Central memory CD4-positive, alpha-beta T cell (primary cell): ENCODE measurements around the gene CPNE2.
"Not testable (repeated sequence)": the region's sequence is repeated elsewhere in the genome, so short reads cannot be mapped to it uniquely, and the experiment has no call there.

Experiments
- DNase-seq: peaks from one replicate; pipeline ENCODE4 v3.0.0; 2022

CPNE2 gene

DNA sequence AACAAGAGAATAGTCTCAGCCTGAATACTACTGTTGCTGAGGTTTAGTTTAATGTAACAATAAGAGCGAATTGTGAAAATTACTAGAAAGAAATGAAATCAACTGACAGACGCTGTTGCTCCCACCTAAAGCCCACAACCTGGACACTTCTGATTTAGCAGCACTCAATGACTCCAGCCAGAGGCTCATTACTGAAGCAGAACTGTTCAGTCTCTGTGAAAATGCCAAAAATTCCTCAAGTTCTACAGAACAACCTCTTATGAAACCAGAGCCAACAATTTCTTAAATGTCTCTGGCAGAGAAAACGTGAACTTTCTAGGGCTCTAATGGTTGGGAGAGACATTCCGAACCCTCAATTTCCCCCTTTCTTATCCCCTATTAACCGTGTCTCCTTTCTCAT lies 83.5 kb downstream of the CPNE2 start:
- no peak for DNase-seq

DNA sequence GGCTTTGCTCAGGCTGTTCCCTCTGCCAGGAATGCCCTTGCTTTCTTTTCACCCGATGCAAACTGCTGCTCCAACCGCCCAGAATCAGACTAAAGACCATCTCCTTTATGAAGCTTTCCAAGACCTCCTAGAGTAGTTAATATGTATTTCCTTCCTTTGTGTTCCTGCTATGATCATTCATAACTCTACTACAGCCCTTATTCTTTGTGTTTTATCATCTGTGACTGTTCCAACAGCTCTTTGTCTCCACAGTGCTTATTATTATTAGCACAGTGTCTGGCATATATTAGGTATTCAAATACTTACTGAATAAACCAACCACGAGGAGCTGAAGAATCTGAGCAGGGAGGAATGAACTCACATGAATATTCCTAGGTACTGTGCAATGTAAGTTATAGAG lies 85.8 kb downstream of the CPNE2 start:
- DNase-seq, result no peak

DNA sequence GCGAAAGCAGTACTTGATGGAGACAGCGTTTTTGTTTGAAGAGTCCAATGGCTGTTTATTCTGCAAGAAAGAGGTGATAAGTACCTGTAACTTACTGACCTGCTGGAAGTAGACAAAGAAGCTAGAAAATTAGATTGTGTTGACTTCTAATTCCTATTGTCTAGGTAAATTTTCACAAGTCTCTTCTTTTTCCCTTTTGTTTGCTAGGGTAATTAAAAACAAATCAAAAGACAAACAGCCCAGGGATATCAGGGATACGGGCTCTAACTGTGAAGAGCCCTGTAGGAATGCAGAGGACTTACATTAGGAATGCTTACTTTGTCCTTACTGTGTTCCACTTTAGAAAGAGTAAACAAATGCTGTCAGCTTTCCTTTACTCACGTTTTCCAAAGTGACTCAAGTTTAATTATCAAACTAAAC lies 86.4 kb downstream of the CPNE2 start:
- DNase-seq, result no peak

DNA sequence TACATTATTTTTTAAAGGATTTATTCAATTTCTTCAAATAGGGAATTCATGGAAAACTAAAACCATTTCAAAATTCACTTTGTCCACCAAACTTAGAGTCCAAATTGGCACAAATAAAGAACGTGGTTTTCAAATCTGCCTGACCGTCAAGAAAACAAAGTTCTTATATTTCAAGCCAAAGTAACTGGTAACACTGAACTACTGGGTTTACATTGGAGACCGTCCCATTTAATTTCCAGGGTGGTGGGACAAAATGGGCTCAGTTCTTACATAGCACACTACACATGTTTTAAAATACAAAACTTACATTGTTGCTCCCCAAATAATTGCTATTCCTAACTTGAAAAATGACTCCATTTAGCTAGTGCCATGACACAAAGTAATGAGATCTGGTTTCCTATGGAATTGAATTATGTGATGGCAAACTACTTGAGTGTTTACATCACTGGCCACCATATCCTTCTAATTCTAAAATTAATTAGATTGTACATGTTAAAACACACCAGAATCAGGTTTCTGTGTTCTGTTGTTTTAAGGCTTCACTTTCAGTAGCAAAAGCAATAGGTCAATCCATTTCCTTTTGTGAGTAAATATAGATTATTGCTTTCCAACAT lies 86.9 kb downstream of the CPNE2 start:
- DNase-seq, result no peak

DNA sequence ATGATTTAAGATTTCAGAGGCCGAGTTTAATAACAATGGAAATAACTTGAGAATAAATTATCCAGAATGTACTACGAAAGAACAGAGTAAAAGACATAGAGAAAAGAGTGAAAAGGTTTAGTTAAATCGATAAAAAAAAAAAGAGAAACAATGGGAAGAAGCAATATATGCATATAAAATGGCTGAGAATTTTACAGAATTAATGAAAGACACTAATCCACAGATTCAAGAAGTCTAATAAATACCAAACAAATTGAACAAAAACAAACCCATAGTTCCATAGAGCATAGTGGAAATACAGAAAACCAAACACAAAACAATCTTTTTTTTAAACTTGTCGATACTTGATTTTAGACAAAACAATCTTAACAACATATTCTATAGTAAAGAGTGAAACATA lies 91.7 kb downstream of the CPNE2 start:
- DNase-seq, result no peak

DNA sequence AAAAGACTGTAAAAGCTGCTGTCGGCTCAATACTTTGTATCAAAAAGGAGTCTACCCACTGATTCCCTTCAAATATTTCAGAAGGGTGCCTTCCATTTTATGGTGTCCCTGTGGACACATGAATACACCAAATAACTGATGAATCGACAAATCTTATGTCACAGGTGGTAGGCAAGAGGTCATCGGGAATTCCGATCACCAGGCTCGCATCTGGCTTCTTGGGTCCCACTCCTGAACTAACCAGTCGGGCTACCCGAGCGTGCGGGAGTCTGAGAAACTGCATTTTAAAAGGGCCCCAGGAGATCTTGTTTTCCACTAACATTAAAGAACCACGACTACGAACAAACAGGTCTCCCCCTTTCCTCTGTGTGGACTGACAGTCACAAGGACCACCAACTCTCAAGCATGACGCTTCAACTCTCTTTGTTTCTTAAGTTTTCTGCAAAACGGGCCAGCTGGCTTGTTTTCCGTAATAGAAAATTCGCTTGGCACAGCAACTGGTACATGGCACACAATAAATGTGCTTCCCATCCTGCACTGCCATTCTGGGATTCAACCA lies 92.6 kb downstream of the CPNE2 start:
- no peak for DNase-seq

DNA sequence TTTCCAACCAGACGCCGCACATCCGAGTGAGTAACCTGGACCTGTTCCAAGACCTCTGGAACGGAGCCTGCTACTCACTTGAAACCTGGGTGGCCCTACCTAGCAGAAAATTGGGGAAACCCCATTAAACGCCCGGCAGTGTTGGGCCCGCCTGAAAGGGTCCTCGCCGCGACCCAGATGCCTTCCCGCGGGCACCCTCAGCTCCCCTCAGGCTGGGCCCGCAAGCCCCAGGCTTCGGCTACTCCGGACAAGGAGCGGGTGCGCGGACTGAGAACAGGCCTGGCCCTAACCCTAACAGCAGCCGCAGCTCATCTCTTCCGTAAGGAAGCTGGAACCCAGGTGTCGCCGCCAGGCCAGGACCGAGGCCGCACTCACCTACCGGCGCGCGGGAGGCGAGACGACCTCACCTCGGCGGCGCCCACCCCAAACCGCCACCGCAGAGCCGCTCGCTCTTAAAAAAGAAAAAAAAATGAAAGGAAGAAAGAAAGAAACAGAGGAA lies 93.1 kb downstream of the CPNE2 start:
- DNase-seq, result peak; percentile 30

DNA sequence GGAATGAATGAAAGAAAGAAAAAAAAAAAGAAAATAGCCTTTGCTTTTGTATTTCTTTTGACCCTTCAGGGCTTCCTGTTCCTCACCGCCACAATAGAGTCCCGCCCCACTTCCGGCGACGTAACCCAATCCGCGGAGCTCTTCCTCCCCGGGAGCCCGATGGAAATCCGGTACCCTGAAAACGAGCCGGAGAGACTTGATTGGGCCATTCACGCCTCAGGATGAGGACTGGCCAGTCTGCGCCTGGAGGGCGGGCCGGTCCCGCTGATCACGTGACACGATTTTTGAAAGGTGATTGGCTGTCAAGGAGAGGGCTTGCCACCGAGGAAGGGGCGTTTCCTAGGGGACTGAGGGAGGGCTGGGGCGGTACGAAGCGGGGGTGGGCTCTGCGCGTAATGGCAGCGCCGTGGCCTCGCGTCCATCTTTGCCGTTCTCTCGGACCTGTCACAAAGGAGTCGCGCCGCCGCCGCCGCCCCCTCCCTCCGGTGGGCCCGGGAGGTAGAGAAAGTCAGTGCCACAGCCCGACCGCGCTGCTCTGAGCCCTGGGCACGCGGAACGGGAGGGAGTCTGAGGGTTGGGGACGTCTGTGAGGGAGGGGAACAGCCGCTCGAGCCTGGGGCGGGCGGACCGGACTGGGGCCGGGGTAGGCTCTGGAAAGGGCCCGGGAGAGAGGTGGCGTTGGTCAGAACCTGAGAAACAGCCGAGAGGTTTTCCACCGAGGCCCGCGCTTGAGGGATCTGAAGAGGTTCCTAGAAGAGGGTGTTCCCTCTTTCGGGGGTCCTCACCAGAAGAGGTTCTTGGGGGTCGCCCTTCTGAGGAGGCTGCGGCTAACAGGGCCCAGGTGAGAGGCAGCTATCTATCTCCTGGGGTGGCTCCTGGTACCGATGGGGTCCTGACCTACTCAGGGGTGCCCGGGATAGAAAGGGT lies 93.8 kb downstream of the CPNE2 start, which contains the start of the genes PSME3IP1 and RSPRY1:
PSME3IP1 (minus strand) TSS at position 95 of the 927 bp plus-strand sequence. CDS start 12,185 bp downstream, outside the sequence.
RSPRY1 (plus strand) TSS at position 385 of the 927 bp plus-strand sequence. CDS start 18,330 bp downstream, outside the sequence.
- peak; percentile 100 for DNase-seq

DNA sequence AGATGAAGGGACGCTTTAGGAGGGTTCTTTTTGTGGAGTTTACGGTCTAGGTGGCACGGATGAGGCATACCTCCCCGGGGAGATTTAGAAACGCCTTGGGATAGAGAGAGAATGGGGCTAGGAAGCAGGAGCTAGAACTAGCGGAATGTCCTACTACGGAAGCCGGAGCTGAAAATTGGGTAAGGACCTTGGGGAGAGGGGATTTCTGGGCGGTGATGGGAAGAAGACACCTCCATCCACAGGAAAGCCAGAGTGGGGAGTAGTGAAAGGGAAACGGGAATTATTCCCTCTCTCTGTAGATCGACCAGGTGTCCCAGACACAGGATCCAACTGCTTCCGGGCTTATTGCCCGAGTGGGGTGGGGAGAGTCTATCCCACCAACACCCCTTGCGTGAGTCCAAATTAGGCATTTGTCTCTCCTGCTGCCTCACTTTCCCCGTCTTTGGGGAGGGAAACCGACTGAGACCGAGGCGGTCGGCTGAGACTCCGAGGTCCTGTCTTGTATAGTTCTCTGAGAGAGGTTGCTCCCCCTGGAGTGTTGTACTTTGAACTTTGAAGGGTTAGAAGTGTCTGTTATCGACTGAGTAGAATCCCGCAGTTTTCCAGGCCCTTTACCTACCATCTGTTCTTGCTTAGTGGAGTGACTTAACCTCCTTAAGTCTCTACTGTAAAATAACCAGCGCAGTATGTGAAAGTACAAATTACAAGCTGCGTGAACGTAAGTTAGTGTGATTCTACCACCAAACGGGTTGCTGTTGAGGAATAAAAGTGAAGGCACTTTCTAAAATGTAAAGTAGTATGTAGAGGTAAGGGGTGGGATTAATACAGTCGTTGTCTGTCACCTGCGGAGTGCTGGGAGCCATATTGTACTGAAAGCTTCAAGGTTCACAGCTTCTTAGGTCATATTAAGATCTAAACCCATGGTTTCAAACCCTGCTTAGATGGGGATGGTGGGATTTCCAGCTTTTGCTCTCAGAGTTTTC lies 94.8 kb downstream of the CPNE2 start:
- peak; percentile 17 for DNase-seq

DNA sequence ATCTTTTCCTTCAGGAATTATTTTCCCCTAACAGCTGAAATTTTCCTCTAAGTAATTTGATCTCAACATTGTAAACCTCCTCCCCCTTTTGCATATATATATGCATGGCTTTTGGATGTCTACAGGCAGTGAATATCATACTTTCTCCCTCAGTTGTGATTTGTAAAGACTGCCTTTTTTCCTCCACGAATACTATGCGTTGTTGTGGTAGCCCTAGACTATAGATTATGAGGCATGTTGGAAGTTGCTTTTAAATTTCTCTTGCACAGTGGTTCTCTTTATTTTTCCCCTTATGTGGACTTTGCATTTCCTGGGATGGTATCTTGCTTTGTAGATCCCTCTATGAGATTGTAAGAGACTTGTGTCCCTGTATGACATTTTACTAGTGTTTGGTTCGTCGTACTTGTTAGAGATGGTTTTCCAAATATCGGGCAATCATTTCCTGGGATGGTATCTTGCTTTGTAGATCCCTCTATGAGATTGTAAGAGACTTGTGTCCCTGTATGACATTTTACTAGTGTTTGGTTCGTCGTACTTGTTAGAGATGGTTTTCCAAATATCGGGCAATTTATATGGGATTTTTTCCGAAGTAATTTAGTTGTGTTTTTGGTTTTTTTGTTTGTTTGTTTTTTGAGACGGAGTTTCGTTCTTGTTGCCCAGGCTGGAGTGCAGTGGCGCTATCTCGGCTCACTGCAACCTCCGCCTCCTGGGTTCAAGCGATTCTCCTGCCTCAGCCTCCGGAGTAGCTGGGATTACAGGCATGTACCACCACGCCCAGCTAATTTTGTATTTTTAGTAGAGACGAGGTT lies 95.7 kb downstream of the CPNE2 start:
- not testable (repeated sequence) for DNase-seq

DNA sequence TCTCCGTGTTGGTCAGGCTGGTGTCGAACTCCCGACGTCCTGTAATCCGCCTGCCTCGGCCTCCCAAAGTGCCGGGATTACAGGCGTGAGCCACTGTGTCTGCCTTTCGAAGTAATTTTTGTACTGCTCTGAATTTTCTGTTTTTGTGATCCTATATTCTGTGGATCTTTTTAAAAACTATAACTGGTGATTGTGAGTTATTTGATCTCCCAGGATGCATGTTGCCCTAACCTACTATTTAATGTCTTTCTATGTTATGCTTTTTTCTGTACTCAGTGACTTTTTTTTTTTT lies 96.3 kb downstream of the CPNE2 start:
- no peak for DNase-seq

DNA sequence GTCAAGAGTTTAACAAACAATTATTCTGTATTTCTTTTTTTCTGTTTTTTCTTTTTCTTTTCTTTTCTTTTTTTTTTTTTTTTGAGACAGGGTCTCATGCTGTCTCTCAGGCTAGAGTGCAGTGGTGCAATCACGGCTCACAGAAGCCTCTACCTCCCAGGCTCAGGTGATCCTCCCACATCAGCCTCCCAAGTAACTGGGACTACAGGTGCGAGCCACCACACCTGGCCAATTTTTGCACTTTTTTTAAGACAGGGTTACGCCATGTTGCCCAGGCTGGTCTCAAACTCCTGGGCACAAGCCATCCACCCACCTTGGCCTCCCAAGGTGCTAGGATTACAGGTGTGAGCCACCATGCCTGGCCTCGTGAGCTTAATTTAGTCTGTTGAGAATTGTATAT lies 97.1 kb downstream of the CPNE2 start:
- not testable (repeated sequence) for DNase-seq

DNA sequence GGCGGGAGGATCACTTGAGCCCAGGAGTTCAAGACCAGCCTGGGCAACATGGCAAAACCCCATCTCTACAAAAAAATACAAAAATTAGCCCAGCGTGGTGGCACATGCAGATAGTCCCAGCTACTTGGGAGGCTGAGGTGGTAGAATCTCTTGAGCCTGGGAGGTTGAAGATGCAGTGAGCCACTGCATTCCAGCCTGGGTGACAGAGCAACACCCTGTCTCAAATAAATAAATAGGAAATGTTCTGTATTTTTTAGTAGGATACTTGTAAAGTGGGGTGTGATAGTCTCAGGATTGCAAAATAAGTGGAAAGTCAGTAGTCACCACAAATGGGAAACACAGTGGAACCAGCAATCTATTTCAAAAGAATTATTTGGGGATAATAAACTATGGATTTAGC lies 97.8 kb downstream of the CPNE2 start:
- no peak for DNase-seq

DNA sequence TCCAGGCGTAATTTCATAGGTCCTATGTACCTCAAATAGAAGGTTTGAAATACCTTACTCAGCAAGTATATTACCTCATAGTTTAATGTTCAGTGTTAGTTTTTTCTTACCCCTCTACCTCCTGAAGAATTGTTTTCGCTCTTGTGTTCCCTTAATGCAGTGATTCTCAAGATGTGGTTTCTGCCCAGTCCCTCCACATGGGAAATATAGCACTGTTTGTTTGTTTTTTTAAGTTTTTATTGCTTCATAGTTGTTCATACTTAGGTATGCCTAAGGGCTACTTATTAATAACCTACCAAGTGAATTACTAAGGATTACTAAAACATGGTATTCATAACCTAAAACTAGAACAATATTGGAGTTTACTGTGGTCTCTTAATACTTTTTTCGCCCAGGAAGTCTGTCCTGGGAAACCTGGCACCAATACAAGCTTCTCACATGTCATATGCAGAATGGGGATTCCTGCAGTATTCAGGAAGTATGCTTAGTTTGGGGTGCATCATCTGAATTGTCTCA lies 98.7 kb downstream of the CPNE2 start:
- no peak for DNase-seq

DNA sequence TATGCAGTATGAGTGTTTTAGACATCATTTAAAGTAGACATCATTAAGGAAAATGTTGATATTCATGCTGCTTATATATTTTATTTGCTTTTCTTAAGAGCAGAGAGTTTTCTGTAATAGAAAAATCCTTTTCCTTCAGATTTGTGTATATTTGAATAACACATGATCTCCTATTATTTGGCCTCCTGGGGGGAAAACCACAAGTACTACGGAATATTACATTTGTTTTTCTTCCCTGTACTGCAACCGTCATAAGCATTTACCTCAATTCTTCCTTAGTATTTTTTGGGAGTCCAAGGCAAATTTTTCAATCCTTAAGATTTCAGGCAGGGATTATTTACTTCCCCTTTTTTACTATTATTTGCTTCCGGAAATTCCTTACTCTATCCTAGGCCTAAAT lies 99.8 kb downstream of the CPNE2 start:
- DNase-seq, result no peak

DNA sequence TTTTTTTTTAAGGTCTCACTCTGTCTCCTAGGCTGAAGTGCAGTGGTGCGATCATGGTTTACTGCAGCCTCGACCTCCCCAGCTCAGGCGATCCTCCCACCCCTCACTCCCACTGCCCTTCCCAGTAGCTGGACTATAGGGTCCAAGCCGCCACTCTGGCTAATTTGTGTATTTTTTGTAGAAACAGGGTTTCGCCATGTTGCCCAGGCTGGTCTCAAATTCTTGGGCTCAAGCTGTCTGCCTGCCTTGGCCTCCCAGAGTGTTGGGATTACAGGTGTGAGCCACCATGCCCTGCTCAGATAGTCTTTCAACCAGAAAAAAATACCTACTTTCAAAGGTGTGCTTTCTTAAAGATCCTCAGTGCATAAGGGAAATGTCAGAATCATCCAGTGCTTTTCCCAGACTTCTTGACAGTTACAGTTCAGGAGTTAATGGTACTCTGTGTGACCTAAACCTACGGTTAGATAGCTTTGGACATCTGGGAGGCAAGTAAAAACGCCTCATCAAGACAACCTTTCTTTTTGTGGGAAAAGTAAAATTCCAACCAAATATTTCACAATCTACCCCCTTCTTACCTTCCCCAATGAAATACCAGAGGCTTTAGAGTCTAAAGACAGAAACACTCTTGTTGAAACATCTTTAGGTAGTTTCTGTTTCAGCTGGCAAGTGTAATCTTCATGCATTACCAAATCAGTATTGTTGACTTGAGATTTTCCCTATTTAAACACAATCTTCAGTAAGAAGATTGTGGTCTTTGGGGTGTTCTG lies 100.5 kb downstream of the CPNE2 start:
- DNase-seq, result no peak

DNA sequence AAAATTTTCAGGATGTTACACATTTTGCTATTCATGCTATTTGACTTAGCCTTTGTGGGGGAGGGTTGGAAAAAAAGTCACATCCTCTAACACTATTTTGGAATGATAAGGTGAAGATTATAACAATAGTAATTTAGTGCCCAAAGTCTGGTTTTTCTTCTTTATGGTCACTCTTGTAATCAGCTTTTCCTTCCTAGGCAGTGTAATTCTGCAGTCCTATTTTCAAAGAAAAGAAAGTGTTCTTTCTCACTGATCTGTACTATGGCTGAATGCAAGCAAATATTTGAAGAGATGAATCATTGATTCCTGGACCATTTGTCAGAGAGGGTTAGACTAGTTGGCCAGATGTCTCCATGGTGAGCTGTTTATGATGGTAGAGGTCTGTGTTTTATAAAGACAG lies 102.1 kb downstream of the CPNE2 start:
- DNase-seq, result no peak

DNA sequence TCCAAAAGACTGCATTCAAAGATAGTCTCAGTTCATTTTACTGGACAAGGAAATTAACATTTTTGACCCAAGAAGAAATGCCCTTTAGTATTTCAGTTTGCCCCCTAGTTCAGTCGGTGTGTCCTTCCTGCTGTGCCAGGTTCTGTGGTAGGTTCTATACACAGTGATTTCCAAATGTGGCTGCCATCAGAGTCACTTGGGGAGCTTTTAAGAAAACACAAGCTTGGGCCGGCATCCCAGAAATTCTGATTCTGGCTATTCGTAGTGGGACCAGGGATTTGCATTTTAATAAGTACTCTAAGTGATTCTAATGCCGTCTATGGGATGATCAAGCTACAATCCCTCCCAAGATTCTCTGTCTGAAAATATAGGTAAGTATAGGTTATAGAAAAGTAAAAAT lies 103.9 kb downstream of the CPNE2 start:
- DNase-seq, result no peak

DNA sequence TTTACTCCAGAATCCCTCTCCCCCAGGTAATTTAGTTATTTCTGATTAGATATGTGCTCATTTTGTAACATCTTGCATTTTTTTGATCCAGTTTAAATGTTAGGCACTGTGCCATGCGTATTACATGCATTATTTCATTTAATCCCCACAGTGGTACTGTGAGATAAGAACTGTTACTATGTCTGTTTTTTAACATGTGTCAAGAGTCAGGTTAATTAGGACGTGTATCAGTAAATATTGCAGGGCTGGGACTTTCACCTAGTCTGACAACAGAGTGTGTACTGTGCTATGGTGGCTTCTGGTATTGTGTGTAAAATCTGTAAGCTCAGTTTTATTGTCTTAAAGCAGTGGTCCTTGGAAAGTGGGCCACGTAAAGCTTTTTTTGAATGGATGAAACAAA lies 104.4 kb downstream of the CPNE2 start:
- DNase-seq, result no peak
